Effector memory CD8-positive, alpha-beta T cell (primary cell): ENCODE results near the gene GLRA2.

Experiments used
- ATAC-seq: fragments of 150-1000 bp; cut with Tn5 transposase; replicated peaks from 2 replicates; pipeline ENCODE4 v1.10.0; 2021; ENCODE audit warnings: mild to moderate bottlenecking, moderate library complexity
- DNase-seq, 3 experiments: peaks; one replicate each; pipeline ENCODE4 v3.0.0; 2021
- H3K27ac Mint-ChIP-seq, 2 donors: one replicate each; pipeline ENCODE4 v1.8.0; 2022; ENCODE audit warnings: mild to moderate bottlenecking in 2 of 2, mixed read lengths in 2 of 2, moderate library complexity in 2 of 2
- H3K27me3 Mint-ChIP-seq, 2 donors: one replicate each; pipeline ENCODE4 v1.8.0; 2022; ENCODE audit warnings: mixed read lengths in 2 of 2
- H3K36me3 Mint-ChIP-seq: one replicate; pipeline ENCODE4 v1.8.0; 2022; ENCODE audit warnings: mild to moderate bottlenecking, moderate library complexity, mixed read lengths; ENCODE audit not compliant: insufficient read depth
- H3K4me1 Mint-ChIP-seq, 2 donors: one replicate each; pipeline ENCODE4 v1.8.0; 2022; ENCODE audit warnings: low read depth in 2 of 2, mixed read lengths in 2 of 2
- H3K4me3 Mint-ChIP-seq, 2 donors: one replicate each; pipeline ENCODE4 v1.8.0; 2022; ENCODE audit warnings: mild to moderate bottlenecking in 2 of 2, mixed read lengths in 2 of 2, moderate library complexity in 2 of 2
- H3K9me3 Mint-ChIP-seq, 2 donors: one replicate each; pipeline ENCODE4 v1.8.0; 2022; ENCODE audit warnings: mixed read lengths in 2 of 2

The GLRA2 gene

GRCh38 chrX:14779580-14779979 lies 250.2 kb downstream of the GLRA2 start:
- DNase-seq (no peak), ATAC-seq (no peak)
- Mint-ChIP-seq H3K9me3 (no peaks in the 10 kb centered on the region), H3K36me3 (no peaks in the 10 kb centered on the region), H3K27ac (no peak overlapping the region), H3K4me3 (no peak overlapping the region), H3K4me1 (no peaks in the 10 kb centered on the region), H3K27me3 (no peaks in the 10 kb centered on the region)
